ENCODE measurements around the gene DNAJC4. TPM values are rescaled to one million over a fixed set of nuclear protein-coding genes. Genes with fewer than 3 reads are reported as not detected.

DNAJC4 gene
- total and polyA plus RNA-seq, 2 of the 8 experiments (the other 6 are each of a cell fraction or from before 2014, with no cell fraction given), result 14.6 to 31.0 TPM

- TF ChIP-seq ATF2 (IDR thresholded peaks at IDR 0.05; ENCODE audit: low read length) (no peak), MAFK (IDR thresholded peaks at IDR 0.05; ENCODE audit: low read depth, low read length) (no peak), YY1 (IDR thresholded peaks at IDR 0.05; ENCODE audit: low read depth, low read length) (no peak), TEAD4 (IDR thresholded peaks at IDR 0.05; ENCODE audit: low read depth, low read length) (no peak), SIX5 (IDR thresholded peaks at IDR 0.05; ENCODE audit: low read depth, low read length) (no peak), JUN (IDR thresholded peaks at IDR 0.05; ENCODE audit: low read depth, low read length) (no peak)
Measured at GRCh38 chr11:64245401-64245796, 15.1 kb downstream of the DNAJC4 start (continued).

Data from H1 (cell line).